HG03159 (cell line): ENCODE measurements around the gene DPY30.

Source experiments
- ATAC-seq: cut with Tn5 transposase; IDR thresholded peaks from one replicate; pipeline ENCODE4 v1.9.1; 2021; ENCODE audit warnings: mild to moderate bottlenecking, moderate library complexity; ENCODE audit not compliant: unreplicated experiment

DPY30 gene

DNA sequence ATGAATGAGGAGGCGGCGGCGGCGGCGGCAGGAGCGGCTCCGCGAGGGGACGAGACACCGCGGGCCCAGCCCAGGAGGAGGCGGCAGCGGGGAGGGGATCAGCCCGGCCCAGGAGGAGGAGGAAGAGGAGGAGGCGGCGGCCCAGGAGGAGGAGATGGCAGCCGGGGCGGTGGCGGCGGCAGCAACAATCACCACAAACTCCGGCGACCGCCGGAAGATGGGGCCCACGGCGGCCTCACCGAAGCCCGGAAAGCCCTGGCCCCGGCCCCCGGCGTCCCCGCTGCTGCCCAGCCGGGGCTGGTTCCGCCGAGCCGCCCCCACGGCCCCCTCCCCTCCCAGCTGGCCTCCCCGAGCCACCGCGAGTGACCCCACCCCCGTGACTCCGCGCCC lies 29.3 kb downstream of the DPY30 start:
- ATAC-seq, result peak; percentile 52

DNA sequence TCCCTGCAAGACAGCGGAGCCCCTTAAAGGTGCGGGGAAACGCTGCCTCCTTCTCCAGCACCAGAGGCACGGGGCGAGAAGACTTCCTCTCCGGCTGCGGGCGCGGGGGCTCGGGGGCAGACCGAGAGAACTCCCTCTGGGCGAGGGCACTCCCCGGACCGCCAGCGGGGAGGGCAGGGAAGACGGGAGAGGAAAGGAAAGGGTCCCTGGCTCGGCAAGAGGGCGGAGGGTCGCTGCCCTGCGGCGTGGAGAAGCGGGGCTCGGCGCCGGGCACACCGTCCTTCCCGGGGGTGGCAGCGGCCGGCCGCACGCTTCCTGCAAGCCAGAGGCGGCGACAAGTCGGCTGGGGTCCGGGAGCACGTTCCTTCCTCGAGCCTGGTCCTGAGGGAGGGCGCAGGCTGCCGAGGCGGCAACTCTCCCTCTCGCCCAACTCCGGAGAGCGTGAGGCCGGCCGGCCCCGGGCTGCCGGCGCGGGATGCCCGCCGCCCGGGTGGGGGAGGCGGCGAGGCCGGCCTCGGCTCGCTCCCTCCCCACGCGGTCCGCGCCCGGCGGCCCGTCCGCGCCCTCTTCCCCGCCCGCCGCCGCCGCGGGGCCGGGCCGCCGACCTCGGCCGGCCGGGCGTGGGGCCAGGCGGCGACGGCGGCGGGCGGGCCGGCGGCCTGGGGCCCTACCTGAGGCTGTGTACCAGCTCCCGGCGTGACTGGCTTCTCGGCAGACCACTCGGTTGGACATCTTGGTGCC lies 29.9 kb downstream of the DPY30 start:
- peak; percentile 19 for ATAC-seq

DNA sequence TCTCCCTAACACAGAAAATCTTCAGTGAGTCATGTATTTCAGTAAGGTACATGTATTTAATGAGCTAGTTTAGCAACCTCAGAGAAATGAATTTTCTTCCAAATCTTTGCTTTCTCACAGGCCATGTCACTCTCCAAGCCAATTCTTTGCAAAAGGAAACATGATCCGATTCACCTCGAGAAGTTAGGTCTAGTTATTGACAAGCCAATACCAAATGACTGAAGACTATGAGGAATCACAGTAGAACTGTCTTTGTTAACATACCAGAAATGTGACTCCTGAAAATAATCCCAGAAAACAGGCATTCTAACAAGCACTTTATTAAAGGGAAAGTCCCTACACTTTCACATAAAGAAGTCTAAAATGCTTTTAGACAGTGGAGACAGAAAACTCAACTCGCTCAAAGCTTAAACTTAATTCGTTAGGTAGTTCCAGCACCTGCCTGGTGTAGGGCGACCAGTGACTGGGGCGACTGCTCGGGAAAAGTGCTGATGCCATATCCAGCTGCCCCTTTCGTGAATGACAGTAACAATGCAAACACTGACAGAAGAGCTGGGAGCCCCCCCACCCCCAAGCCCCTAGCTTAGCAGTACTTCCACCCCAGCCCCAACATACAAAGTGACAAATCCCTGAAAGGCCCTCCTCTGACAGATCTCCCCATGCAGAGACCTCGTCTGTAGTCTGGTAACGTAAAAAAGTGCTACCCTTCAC lies 30.6 kb downstream of the DPY30 start:
- ATAC-seq, result no peak

DNA sequence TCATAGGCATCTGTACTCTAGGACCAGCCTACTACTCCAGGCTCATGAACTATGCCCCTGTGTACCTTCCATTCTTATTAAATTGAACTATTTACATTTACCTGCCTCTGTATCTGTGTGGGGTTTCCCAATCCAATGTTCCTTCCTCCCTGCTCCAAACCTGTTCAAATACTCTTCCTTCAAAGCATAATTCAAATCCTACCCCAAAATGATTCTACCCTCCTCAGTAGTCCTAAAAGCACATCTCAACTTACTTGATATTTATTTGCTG lies 32.5 kb downstream of the DPY30 start:
- ATAC-seq, result no peak

DNA sequence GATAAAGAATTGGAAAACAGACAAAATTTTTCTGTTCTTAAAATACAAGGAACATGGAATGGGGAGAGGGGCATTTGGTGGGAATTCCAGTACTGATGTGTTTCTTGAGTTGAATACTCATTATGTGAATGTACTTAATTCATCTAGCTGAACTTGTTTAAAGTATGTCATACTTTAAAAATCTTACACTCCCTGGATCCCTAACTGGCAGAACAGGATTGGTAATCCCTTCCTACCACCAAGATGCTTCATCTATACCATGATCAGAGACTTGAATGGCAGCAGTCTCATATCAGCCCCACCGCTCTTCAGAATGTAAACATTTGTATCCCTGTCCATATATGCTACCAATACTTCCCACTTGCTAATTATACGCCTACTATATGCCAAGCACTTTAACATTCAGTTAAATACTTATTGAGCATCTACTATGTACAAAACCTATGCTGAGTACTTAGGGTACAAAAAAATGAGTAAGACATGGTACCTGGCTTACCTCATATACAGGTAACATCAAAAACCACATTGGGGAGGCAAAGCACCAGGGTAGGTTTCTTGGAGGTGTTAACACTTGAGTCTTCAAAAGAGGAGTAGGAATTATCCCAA lies 34.1 kb downstream of the DPY30 start:
- no peak for ATAC-seq

DNA sequence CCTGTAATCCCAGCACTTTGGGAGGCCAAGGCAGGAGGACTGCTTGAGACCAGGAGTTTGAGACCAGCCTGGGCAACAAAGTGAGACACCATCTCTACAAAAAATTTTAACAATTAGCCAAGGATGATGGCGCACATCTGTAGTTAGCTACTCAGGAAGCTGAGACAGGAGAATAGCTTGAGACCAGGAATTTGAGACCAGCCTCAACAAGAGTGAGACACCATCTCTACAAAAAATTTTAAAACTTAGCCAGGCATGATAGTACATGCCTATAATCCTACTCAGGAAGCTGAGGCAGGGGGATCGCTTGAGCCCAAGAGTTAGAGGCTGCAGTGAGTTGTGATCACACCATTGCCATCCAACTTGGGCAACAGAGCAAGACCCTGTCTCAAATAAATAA lies 35.8 kb downstream of the DPY30 start:
- no peak for ATAC-seq

DNA sequence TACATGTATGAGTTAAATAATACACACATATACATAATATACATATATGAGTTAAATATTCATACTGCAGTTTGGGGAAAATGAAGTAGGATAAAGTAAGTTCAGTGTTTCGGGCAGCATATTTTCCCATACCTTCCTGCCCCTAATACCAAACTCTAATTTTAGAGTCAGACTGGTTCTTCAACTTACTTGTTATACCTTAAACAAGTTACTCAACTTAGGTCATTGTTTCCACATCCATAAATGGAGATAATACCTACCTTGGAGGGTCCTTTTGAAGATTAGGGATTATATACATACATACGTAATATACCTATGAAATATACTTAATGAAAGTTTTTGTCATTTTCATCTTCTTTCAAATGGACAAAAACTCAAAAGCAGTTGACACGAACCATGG lies 37.2 kb downstream of the DPY30 start:
- ATAC-seq, result no peak

DNA sequence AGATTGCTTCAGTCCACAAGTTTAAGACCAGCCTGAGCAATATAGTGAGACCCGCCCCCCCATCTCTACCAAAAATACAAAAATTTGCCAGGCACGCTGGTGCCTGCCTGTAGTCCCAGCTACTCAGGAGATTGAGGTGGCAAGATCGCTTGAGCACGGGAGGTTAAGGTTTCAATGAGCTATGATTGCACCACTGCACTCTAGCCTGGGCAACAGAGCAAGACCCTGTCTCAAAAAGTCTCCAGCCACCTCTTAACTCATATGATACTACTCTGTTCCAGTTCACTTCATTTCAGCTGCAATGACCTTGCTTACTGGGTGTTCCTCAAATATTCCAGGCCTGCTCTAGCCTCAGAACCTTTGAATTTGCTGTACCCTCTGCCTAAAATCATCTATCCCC lies 40.2 kb downstream of the DPY30 start:
- no peak for ATAC-seq

DNA sequence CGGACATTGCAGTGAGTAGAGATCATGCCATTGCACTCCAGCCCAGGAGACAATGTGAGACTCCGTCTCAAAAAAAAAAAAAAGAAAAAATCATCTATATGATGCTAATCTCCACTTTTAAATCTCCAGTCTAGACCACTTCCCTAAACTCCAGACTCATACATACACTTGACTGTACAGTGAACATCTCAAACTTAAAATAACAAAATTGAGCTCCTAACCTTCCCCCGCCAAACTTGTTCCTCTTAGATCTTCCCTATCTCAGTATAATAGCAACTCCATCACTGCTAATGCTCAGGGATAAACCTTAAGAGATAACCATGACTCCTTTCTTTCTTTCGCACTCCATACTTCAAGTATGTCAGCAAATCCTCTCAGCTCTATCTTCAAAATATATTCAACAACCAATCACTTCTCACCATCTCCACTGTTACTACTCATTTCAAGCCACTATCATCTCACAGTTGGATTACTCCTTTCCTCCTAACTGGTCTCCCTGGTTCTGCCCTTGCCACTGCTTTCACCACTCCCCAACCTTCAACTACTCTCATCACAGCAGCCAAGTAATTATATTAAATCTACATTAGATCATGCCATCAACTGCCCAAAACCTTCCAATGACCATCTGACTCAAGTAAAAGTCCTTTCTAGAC lies 40.7 kb downstream of the DPY30 start:
- ATAC-seq, result no peak

DNA sequence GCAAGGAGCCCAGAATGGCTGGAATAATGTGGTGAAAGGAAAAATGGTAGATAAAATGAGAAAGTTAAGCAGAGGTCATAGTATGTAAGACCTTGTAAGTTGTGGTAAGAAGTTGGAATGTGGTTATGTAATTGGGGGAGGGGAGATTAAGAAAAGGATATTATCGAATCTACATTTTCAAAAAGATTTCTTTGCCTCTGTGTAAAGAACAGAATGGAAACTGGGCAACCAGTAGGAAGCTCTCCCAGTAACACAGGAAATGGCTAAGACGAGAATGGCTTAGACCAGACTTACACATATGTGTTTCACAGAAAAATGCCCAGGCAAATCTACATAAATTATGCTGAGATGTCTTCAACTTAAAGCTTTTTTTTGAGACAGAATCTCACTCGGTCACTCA lies 42.0 kb downstream of the DPY30 start:
- no peak for ATAC-seq

DNA sequence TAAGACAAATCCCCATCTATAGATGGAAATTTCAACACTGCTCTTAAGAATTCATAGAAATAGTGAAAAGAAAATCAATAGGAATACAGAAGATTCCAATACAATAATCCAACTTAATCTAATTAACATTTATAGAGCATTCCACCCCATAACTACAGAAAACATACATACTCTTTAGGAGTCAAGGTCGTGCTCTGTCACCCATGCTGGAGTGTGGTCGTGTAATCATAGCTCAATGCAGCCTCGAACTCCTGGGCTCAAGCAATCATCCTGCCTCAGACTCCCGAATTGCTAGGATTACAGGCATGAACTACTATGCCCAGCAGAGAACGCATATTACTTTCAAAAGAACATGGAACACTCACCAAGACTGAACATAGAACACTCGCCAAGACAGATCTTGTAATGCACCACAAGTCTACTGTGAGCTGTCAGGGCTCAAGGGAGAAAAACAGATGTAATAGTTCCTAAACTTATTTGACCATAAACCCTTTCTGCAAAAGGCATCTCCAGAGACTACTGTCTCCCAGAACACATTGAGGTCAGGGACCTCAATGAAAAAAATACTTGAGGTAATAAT lies 42.9 kb downstream of the DPY30 start:
- ATAC-seq, result no peak

DNA sequence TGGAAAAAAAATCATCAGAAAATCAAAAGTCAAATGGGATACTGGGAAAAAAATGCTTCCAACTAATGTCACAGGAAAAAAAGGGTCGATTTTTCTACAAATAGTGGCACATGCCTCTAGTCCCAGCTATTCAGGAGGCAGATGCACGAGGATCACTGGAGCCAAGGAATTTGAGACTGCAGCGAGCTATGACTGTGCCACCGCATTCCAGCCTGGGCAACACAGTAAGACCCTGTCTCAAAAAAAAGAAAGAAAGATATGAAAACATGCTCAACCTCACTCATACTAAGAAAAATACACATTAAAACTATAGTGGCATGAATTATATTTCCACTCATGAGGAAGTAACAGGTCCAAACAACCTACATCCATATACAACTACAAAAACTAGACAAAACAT lies 46.7 kb downstream of the DPY30 start:
- ATAC-seq, result no peak

DNA sequence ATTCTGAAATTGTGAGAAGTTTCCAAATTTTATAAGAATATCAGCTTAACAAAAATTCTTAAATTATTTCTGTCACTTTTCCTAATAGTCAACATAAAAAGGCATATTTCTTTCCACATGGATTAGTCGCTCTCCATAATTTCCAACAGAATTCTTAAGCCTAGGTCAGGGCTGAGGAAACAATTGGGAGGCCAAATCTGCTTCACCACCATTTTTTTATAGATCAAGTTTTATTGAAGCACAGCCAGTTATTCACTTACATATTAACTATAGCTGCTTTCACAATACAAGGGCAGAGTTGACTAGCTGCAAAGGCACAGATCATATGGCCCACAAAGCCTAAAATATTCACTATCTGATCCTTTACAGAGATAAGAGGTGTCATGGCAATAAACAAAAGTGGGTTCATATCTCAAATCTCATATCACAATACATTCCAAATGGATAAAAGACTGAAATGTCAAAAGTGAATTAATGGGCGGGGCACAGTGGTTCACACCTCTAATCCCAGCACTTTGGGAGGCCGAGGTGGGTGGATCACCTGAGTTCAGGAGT lies 47.5 kb downstream of the DPY30 start:
- no peak for ATAC-seq

DNA sequence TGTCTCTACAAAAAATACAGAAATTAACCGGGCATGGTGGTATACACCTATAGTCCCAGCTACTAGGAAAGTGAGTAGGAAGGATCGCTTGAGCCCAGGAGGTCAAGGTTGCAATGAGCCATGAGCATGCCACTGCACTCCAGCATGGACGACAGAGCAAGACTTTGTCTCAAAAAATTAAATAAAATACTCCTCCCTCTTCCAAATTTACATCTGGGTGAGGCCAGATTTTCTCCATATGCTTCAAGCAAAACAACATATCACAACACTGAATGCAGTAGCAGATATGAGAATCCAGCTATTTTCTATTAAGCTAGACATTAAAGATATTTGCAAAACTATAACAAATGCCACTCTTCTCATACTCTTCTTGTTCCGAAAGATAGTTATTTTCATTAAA lies 49.7 kb downstream of the DPY30 start:
- ATAC-seq, result no peak

DNA sequence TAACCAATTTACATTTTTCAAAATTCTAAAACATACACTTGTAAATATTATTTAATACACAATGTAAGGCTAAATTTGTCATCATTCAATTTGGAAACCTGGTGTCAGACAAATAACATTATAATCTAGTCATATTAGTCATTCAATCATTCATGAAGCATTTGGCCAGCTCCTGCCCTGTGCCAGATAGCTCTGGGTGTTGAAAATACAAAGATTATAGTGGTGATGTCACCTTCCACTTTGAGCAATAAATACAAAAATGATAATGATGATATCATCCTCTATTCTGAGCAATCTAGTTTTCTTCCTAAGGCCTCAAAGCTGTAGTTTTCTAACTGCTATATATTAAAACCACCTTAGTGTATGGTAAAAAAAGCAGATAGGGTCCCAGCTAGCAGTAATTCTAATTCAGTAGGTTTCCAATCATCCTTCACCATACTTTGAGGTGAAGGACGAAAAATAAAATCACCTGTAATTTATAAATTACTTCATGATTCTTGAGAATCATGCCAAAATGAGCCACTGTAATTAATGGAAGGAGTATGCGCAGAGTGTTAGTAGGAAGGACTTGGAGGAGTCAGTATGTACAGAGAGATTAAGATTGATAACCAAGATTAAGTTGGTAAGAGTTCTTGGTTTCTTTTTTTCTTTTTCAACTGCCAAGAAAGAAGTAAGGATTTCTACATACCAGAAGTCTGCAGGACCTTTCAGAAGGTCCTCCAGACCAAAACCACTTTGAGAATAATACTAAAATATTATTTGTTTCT lies 52.0 kb downstream of the DPY30 start:
- no peak for ATAC-seq

DNA sequence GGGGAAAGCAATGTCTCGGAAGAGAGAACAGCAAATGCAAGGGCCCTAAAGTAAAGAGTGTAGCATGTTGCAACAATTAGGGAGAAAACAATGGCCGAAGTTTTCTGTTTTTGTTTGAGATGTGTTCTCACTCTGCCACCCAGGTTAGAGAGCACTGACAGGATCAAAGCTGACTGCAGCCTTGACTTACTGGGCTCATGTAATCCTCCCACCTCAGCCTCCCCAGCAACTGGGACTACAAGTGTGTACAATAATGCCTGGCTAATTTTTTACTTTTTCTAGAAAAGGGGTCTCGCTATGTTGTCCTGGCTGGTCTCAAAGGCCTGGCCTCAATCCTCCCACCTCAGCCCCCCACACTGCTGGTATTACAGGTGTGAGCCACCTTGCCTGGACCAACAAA lies 52.7 kb downstream of the DPY30 start:
- no peak for ATAC-seq

DNA sequence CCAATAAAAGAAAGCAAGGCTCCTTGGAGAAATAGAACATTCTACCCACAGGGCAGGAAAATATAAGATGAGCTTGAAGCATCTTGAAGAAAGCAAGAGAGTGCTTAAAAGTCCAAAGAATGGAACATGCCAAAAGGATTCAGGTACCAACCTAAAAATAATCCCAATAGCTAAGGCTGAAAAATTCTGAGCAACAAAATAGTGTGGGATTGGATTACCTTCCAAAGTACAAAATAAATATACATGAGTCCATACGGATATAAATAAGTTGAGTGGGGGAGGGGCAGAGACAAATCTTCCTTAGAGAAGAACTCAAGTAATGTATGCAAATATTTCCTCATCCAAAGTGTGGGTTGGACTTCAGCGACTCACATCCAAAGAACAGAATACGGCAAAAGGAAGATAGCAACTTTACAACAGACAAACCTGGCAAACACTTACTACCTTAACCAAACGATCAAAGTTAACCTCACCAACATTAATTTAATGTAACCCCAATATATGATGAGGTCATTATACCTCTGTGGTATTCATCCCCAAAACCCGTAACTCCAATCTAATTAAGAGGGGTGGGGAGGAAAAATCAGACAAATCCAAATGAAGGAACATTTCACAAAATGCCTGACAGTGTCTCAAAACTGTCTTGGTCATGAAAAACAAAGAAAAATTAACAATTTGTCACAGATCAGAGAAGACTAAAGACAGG lies 55.7 kb downstream of the DPY30 start:
- no peak for ATAC-seq

DNA sequence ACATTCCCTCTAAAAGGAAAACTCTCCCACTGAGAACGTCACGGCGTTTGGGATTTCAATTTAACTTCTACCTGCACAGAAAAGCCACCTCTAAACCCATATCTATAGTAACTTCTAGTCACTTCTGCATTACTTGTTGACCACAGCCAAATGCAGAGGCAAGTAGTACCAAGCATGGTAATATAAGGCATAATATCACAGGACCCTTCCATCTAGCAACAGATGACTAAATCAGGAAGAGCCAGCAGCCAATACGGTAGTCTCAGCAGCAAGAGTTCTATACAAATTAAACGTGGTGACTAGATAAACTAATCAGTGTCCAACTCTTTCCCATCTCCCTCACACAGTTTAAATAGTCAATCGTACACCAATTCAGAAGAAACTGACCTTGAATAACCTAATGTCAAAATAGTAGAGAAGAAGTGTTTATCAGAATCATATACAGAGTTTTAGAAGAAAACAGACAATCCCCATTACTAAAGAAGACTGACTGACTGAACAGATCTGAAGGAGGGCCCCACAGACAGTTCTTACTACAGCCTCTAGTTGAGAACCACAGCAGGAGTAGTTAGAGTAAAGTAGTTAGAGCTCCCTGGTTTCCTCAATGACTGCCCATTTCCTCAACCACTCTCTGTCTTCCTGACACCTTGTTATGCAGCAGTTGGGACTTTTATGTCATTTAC lies 58.8 kb downstream of the DPY30 start:
- peak; percentile 99 for ATAC-seq

DNA sequence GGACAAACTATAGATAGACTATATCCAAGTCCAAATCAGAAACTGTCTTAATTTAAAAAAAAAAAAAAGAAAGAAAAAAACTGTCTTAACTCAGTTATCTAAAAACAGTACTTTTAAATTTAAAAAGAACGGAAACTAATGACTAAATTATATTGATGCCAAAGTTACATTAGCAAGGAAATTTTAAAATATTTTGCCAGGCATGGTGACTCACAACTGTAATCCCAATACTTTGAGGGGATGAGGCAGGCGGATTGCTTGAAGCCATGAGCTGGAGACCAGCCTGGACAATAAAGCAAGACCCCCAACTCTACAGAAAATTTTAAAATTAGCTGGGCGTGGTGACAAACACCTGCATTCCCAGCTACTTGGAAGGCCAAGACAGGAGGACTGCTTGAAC lies 59.6 kb downstream of the DPY30 start:
- ATAC-seq, result no peak
